HG02678 (cell line): ENCODE results near the gene KRTAP2-3.
"Not testable (repeated sequence)": the region's sequence is repeated elsewhere in the genome, so short reads cannot be mapped to it uniquely, and the experiment has no call there.

Experiments used
- ATAC-seq: cut with Tn5 transposase; IDR thresholded peaks from one replicate; pipeline ENCODE4 v1.9.1; 2021; ENCODE audit warnings: mild to moderate bottlenecking, moderate library complexity; ENCODE audit not compliant: unreplicated experiment

KRTAP2-3 gene, protein sequence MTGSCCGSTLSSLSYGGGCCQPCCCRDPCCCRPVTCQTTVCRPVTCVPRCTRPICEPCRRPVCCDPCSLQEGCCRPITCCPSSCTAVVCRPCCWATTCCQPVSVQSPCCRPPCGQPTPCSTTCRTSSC

DNA sequence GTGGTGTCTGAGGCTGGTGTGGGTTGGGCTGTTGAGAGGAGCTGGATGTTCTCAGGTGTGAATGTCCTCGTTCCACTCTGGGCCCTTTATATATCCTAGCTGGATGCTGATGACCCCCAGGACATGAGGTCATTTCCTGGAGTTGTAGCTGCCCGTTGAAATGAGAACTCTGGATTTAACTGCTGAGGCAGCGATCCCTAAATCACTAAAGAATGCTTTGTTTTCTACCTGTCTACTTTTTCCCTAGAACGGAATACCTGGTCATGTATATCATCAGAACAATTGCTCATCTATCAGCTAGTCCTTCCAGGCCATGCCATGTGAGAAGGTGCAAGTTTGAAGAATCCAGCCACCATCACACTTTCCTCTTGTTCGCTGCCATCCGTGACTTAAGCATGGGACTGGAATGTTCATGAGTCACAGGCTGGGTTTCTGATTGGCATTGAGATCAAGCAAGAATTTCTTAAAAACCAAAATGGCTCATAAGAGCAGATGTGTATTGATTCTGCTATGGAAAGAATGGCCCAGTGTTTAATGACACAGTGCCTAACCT is at the start of gene KRTAP2-3:
KRTAP2-3 (minus strand) TSS at position 63 of the 553 bp plus-strand sequence. CDS start 64 bp downstream, outside the sequence.
- ATAC-seq: no peak

GRCh38 chr17:41108728-41109386 is 48.9 kb upstream of the KRTAP2-3 start:
- ATAC-seq: not testable (repeated sequence)

DNA sequence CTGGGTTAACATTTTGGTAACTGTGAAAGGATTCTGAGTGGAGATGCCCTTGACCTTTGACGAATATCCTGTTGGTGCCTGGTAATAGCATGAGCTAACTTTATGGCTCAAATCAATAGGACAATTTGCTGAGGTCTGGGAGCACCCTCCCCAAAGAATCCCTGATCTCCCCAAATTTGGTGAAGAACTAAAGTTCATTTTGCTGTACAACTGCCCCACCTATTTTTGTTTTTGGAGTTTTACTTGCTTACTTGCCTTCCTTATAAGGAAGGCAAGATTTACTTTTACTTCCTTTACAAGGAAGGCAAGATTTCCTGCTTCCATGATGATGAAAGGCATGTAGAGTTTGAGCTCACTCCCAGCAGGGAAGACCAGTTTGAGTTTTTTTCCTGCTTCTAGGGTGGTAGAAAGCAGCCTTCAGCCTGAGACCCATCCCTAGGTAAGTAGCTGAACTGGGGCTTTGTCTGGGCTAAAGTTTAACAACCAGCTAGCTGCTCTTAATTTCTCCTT is 48.1 kb upstream of the KRTAP2-3 start:
- no peak for ATAC-seq

DNA sequence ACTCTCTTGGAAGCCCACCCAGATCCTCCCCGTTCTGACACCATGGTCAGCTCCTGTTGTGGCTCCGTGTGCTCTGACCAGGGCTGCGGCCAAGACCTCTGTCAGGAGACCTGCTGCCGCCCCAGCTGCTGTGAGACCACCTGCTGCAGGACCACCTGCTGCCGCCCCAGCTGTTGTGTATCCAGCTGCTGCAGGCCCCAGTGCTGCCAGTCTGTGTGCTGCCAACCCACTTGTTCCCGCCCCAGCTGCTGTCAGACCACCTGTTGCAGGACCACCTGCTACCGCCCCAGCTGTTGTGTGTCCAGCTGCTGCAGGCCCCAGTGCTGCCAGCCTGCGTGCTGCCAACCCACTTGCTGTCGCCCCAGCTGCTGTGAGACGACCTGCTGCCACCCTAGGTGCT is 45.4 kb upstream of the KRTAP2-3 start, which contains the start of gene KRTAP4-9:
KRTAP4-9 (plus strand) TSS at position 43 of the 400 bp plus-strand sequence; CDS start at position 43, 0 bp downstream.
- not testable (repeated sequence) for ATAC-seq

- ATAC-seq: not testable (repeated sequence)
Observed at GRCh38 chr17:41104386-41105038, 44.6 kb upstream of the KRTAP2-3 start.

DNA sequence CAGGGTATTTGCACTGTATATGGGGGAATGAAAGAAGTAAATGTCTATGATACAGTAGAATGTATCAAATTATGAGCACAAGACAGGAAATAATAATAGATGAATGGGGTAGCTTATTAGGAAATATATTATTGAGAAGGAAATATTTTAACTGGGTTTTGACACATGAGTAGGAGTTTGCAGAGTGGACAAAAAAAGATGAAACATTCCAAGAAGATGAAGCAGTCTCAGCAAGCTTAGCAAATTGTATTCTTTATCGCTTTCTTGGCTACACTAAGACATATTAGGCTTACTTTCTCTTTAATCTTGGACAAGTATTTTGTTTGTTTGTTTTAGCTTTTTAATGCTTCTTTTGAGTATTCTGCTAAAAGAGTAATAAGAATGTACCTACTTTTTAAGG is 44.0 kb upstream of the KRTAP2-3 start:
- ATAC-seq: no peak

- ATAC-seq: no peak
Observed at GRCh38 chr17:41101586-41102259, 41.8 kb upstream of the KRTAP2-3 start, which contains the start of gene KRTAP4-16. Gene KRTAP4-16 (minus strand): TSS chr17:41102209. CDS start chr17:41102209, 0 bp downstream.

DNA sequence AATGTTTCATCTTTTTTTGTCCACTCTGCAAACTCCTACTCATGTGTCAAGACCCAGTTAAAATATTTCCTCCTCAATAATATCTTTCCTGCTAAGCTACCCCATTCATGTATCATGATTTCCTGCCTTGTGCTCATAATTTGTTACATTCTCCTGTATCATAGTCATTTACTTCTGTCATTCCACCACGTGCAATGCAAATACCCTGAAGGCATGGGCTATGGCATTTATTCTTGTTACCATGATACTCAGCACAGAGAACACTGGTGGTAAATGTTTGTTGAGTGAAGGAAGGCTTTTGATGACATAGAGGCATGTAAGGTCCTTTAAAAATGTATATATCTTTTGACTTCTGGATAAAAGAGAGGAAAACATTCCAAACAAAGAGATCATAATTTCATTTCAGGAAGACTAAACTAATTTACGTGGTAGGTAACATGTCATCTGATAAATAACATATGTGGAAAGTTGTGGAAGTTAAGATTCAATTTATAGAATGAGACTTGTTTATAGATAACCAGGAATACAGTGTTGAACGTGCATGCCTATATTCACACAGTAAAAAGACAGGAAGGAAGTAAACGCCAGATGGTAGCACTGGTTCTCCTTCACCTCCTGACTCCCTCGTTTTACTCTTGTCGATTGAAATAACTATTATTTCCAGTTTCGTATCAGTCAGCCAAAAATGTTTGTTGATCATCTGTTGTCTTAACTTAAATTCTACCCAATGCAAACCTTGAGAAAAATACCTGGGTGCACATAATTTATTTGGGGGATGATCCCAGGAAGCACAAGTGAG is 40.0 kb upstream of the KRTAP2-3 start:
- not testable (repeated sequence) for ATAC-seq

GRCh38 chr17:41098481-41098880 is 38.6 kb upstream of the KRTAP2-3 start:
- ATAC-seq: no peak

DNA sequence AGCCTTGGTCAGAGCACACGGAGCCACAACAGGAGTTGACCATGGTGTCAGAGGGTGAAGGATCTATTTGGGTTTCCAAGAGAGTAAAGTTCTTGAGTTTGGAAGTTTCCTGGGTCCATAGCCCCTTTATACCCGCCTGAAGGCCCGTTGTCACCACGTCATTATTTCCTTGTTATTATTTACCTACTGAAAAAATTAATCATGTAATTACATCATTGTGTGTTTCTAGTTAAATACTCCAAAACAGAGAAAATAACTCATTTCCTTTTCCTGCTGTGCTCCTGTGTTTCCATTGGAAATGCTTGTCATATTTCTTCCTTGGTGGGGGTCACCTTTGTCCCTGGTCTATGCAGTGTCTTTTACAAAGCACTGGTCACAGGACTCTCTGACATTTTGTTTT is 38.1 kb upstream of the KRTAP2-3 start, which contains the start of gene KRTAP4-8:
KRTAP4-8 (minus strand) TSS at position 101 of the 400 bp plus-strand sequence; CDS start at position 43, 58 bp downstream.
- ATAC-seq: no peak

DNA sequence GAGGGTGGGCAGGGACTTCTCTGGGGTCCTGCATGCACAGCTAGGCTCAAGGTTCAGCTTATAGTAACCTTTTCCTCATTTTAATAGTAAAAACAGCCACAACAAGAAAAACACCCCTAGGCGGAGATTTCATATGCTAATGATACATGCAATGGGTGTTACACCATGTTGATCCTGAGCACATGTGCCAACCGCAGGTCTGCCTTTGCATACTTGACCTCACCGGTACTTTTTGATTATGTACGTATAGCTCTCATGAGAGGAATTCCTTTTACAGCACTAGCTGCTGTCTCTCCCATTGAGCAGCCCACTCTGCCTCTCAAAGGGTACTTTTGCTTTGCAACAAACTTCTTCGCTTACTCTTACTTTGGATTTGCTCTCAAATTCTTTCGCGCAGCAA is 36.1 kb upstream of the KRTAP2-3 start:
- ATAC-seq: no peak

- not testable (repeated sequence) for ATAC-seq
Observed at GRCh38 chr17:41088760-41089352, 28.9 kb upstream of the KRTAP2-3 start.

DNA sequence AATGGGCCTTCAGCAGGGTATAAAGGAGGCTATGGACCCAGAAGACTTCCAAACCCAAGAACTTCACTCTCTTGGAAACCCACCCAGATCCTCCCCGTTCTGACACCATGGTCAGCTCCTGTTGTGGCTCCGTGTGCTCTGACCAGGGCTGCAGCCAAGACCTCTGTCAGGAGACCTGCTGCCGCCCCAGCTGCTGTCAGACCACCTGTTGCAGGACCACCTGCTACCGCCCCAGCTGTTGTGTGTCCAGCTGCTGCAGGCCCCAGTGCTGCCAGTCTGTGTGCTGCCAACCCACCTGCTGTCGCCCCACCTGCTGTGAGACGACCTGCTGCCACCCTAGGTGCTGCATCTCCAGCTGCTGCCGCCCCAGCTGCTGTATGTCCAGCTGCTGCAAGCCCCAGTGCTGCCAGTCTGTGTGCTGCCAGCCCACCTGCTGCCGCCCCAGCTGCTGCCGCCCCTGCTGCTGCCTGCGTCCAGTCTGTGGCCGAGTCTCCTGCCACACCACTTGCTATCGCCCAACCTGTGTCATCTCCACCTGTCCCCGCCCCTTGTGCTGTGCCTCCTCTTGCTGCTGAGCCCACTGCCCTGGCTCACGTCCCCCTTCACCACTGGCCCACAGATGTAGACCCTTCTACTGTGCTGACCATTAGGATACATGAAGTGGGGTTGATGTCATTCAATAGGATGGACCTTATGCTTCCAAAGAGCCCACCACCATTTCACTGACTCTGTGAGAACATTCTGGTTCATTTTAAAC is 24.4 kb upstream of the KRTAP2-3 start, which contains the start of gene KRTAP4-7:
KRTAP4-7 (plus strand) TSS at position 51 of the 757 bp plus-strand sequence; CDS start at position 108, 57 bp downstream.
- not testable (repeated sequence) for ATAC-seq

DNA sequence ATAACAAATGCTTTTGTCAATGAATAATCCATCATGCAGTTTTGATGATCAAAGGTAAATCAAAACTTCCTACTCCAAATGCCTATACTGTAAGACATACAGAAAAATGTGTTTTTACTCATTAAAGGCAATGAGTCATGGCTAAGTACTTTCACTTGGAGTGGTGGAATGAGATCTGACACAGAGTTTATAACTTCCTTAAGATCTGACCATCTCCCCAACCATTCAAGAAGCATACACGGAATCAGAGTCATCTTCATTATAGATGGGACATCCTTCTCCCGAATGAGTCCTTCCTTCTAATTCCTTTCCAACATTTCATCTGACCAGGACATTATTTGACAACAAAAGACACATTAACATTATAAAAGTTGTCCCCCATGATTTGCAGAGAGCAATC is 23.5 kb upstream of the KRTAP2-3 start:
- ATAC-seq: not testable (repeated sequence)

DNA sequence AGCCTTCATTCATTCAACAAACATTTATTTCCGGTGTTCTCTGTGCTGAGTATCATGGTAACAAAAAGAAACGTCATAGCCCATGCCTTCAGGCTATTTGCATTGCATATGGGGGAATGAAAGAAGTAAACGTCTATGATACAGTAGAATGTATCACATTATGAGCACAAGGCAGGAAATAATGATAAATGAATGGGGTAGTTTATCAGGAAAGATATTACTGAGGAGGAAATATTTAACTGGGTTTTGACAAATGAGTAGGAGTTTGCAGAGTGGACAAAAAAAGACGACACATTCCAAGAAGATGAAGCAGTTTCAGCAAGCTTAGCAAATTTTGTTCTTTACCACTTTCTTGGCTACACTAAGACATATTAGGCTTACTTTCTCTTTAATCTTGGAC is 22.7 kb upstream of the KRTAP2-3 start:
- ATAC-seq: no peak

- ATAC-seq: no peak
Observed at GRCh38 chr17:41076788-41077187, 16.9 kb upstream of the KRTAP2-3 start.

DNA sequence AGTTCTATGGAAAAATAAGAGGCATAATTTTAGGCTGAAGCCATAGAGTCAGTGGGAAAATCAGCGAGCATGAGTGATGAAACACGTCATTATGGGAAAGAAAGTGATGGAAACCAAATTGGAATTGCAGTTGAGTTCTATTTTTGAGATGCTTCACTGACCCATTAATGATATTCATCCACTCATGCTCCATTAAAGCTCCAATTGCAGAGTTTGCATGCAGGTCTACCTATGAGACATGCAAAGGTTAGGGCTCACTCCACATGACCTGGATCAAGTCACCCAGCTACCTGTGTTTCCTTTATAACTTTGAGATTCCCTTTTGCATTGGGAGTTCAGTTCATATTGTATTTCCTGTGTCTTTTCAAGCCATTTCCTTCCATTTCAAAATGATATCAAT is 13.8 kb upstream of the KRTAP2-3 start:
- no peak for ATAC-seq

GRCh38 chr17:41071606-41072360 is 11.9 kb upstream of the KRTAP2-3 start:
- ATAC-seq: no peak
